Suprapubic skin (tissue), 4 donors: Measurements from ENCODE around the gene RHOB.

Experiments used
- CTCF ChIP-seq, 2 donors: fragments of 200-600 bp in 1 of 2; fragments of 450-650 bp in 1 of 2; sonication (generic) in 1 of 2; IDR thresholded peaks; one replicate each; pipeline ENCODE4 v1.5.1; 2016 to 2019; ENCODE audit warnings: antibody characterized with exemption in 2 of 2, mild to moderate bottlenecking in 1 of 2, moderate library complexity in 1 of 2
- EP300 ChIP-seq: sonication (generic); formaldehyde crosslinking; IDR thresholded peaks from one replicate; pipeline ENCODE4 v1.6.1; 2017; ENCODE audit warnings: antibody characterized with exemption
- POLR2A ChIP-seq, 2 donors: fragments of 450-650 bp; IDR thresholded peaks; one replicate each; pipeline ENCODE4 v1.6.1; 2017; ENCODE audit warnings: antibody characterized with exemption in 2 of 2, mild to moderate bottlenecking in 2 of 2, moderate library complexity in 2 of 2
- POLR2AphosphoS5 ChIP-seq, 3 donors: sonication (generic); formaldehyde crosslinking; IDR thresholded peaks; one replicate each; pipeline ENCODE4 v1.6.1; 2017; ENCODE audit warnings: antibody characterized with exemption in 3 of 3

GRCh38 chr2:20434588-20435294 is 12.1 kb upstream of the RHOB start:
- TF ChIP-seq CTCF (IDR thresholded peaks at IDR 0.05) (no peak), POLR2AphosphoS5 (IDR thresholded peaks at IDR 0.05) (no peak), POLR2A (IDR thresholded peaks at IDR 0.05) (no peak), EP300 (no peak)
